Activated CD4-positive, alpha-beta memory T cell treated with anti-CD3 and anti-CD28 coated beads for 36 hours (primary cell): Measurements from ENCODE around the gene FN3K. TPM values are rescaled to one million over a fixed set of nuclear protein-coding genes. Genes with fewer than 3 reads are reported as not detected.

Source experiments
- CTCF ChIA-PET: fragments of 350-600 bp; sonication (Branson Sonifier 250); formaldehyde crosslinking; loops from one replicate; lab custom pipeline; 2021; ENCODE audit warnings: antibody characterized with exemption, inconsistent platforms; lab: Charles Lee
- POLR2A ChIA-PET: fragments of 350-600 bp; sonication (Branson Sonifier 250); formaldehyde crosslinking; loops from one replicate; lab custom pipeline; 2021; ENCODE audit warnings: antibody characterized with exemption; lab: Charles Lee
- DNase-seq: peaks from one replicate; pipeline ENCODE4 v3.0.0-alpha.2; 2020
- H3K27ac Mint-ChIP-seq: one replicate; pipeline ENCODE4 v1.8.0; 2021; ENCODE audit warnings: mixed read lengths
- H3K27me3 Mint-ChIP-seq: one replicate; pipeline ENCODE4 v1.8.0; 2021; ENCODE audit warnings: mixed read lengths
- H3K36me3 Mint-ChIP-seq: one replicate; pipeline ENCODE4 v1.8.0; 2021; ENCODE audit warnings: mixed read lengths
- H3K4me1 Mint-ChIP-seq: one replicate; pipeline ENCODE4 v1.8.0; 2021; ENCODE audit warnings: low read depth, mixed read lengths
- H3K4me3 Mint-ChIP-seq: one replicate; pipeline ENCODE4 v1.8.0; 2021; ENCODE audit warnings: mild to moderate bottlenecking, mixed read lengths
- H3K9me3 Mint-ChIP-seq: one replicate; pipeline ENCODE4 v1.8.0; 2021; ENCODE audit warnings: mixed read lengths
- intact Hi-C: fragments of 100-400 bp; cut with micrococcal nuclease; formaldehyde crosslinking; loops from one replicate; pipeline ENCODE4 v1.15.1; 2023
- total RNA-seq, 2 experiments: library from RNA; stranded (reverse); gene quantifications; one replicate each; pipeline ENCODE4 v1.2.3, GENCODE V29; 2021

Gene FN3K
- total RNA-seq, 2 experiments from 2014 or later: 1.6 to 2.3 TPM

DNA sequence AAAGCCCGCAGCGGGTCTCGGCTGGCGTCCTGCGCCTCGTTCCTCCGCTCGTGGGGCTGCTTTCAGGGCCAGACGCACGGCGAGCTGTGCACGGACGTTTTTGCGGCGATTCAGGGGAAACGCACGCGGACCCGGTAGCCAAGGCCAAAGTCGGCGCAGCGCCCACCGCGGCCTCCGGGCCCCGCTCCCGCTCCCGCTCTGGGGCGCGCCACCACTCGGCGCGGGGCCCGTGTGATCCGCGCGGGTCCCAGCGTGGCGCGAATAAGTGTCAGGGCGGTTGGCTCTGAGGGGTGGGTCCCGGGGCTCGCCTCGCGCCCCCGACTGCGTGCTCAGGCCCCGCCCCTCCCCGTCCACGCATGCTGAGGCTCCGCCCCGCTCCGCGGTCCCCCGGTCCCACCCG, 15.8 kb downstream of the FN3K start:
- CTCF ChIA-PET: no interaction called here
- DNase-seq: no peak

DNA sequence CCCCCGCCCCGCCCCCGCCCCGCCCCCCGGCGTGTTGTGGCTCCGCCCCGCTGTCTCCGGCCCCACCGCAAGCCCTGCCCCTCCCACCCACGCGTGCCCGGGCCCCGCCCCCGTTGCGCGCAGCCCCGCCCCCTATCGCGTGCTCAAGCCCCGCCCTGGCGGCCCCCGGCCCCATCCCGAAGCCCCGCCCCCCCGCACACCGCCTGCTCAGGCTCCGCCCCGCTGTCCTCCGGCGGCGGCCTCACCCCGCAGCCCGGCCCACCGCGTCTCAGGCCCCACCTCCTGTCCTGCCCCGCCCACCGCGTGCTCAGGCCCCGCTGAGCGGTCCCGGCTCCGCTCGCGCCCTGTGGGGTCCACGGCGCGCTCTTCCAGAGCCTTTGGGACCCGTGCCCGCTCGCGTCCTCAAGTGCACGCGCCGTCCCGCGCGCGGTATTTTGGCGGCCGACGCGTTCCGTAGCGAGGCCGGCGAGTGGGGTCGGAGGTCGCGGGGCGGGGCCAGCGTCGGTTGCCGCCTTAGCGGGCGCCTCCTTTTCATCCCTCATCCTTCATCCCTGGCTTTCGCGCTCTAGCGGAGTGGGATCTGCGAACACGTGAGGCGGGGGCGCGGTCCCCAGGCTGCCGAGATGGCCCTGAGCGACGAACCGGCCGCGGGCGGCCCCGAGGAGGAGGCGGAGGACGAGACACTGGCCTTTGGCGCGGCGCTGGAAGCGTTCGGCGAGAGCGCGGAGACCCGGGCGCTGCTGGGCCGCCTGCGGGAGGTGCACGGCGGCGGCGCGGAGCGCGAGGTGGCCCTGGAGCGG, 16.4 kb downstream of the FN3K start, which contains the start of gene TBCD:
TSS of gene TBCD (plus strand) at position 495 of the 800 bp plus-strand sequence. CDS start at position 624, 129 bp downstream.
- peak; percentile 94 for DNase-seq
- H3K27me3 Mint-ChIP-seq: no peaks in the 10 kb centered on the region
- ChIA-PET CTCF (no interaction called here), POLR2A (no interaction called here)
- peak within 1 kb of the TSS; percentile 18 for H3K27ac Mint-ChIP-seq
- intact Hi-C loops: loop anchor here (1.0 to 10.0 kb wide), 4 partner anchors 35 to 657 kb away; partner anchors contain the start of genes FASN, FN3KRP, RAB40B and WDR45B
- no peaks in the 10 kb centered on the region for H3K9me3 Mint-ChIP-seq
- peaks cover 5% of the 10 kb centered on the region for H3K36me3 Mint-ChIP-seq
- H3K4me3 Mint-ChIP-seq: peak within 1 kb of the TSS; percentile 78
- H3K4me1 Mint-ChIP-seq: peaks cover 24% of the 10 kb centered on the region

More for the DNA sequence above, 15.8 kb downstream of the FN3K start:
- H3K27ac Mint-ChIP-seq: no peak overlapping the region
- H3K36me3 Mint-ChIP-seq: peaks cover 3% of the 10 kb centered on the region
- H3K4me3 Mint-ChIP-seq: no peak overlapping the region
- intact Hi-C loops: loop anchor here (1.0 to 10.0 kb wide), 4 partner anchors 34 to 656 kb away; partner anchors contain the start of genes FASN, FN3KRP, RAB40B and WDR45B
- POLR2A ChIA-PET: no interaction called here
- no peaks in the 10 kb centered on the region for H3K27me3 Mint-ChIP-seq
- H3K9me3 Mint-ChIP-seq: peaks cover 2% of the 10 kb centered on the region
- H3K4me1 Mint-ChIP-seq: peaks cover 24% of the 10 kb centered on the region

GRCh38 chr17:82752371-82753200, 17.2 kb downstream of the FN3K start:
- CTCF ChIA-PET: no interaction called here
- Mint-ChIP-seq H3K4me1 (peaks cover 24% of the 10 kb centered on the region), H3K4me3 (peak overlapping the region; percentile 76), H3K27ac (no peak overlapping the region), H3K36me3 (peaks cover 8% of the 10 kb centered on the region), H3K27me3 (no peaks in the 10 kb centered on the region), H3K9me3 (no peaks in the 10 kb centered on the region)
- no peak for DNase-seq
- POLR2A ChIA-PET: interaction anchor here (0.5 kb wide), 1 partner anchor 38 kb away, joined by 4 read pairs; no protein-coding TSS in a partner anchor
- intact Hi-C loops: loop anchor here (5.0 to 10.0 kb wide), 2 partner anchors 105 to 658 kb away; partner anchors contain the start of genes FASN and WDR45B

- Mint-ChIP-seq H3K9me3 (no peaks in the 10 kb centered on the region), H3K27ac (no peak overlapping the region), H3K27me3 (no peaks in the 10 kb centered on the region), H3K36me3 (peaks cover 8% of the 10 kb centered on the region), H3K4me1 (peaks cover 24% of the 10 kb centered on the region), H3K4me3 (peak overlapping the region; percentile 76)
- DNase-seq: no peak
- intact Hi-C loops: loop anchor here (5.0 to 10.0 kb wide), 2 partner anchors 106 to 658 kb away; partner anchors contain the start of genes FASN and WDR45B
- ChIA-PET CTCF (no interaction called here), POLR2A (interaction anchor here (0.5 to 0.7 kb wide), 2 partner anchors 10 to 38 kb away, joined by 4 read pairs; no protein-coding TSS in a partner anchor)
Observed at GRCh38 chr17:82753201-82753464, 17.7 kb downstream of the FN3K start.

GRCh38 chr17:82754297-82755208, 19.1 kb downstream of the FN3K start:
- Mint-ChIP-seq H3K36me3 (peaks cover 8% of the 10 kb centered on the region), H3K9me3 (no peaks in the 10 kb centered on the region), H3K27me3 (no peaks in the 10 kb centered on the region), H3K27ac (no peak overlapping the region), H3K4me3 (no peak overlapping the region), H3K4me1 (peaks cover 24% of the 10 kb centered on the region)
- DNase-seq: peak; percentile 15
- intact Hi-C loops: loop anchor here (5.0 to 10.0 kb wide), 2 partner anchors 107 to 660 kb away; partner anchors contain the start of genes FASN and WDR45B
- ChIA-PET CTCF (interaction anchor here (0.8 to 1.9 kb wide), 3 partner anchors 9 to 21 kb away, joined by 3 to 5 read pairs (median 4); no protein-coding TSS in a partner anchor), POLR2A (no interaction called here)

- H3K4me3 Mint-ChIP-seq: no peak overlapping the region
- intact Hi-C loops: loop anchor here (10.0 kb wide), 1 partner anchor 661 kb away; the partner anchor contains the start of gene FASN
- DNase-seq: no peak
- H3K27ac Mint-ChIP-seq: no peak overlapping the region
- POLR2A ChIA-PET: no interaction called here
- peaks cover 24% of the 10 kb centered on the region for H3K4me1 Mint-ChIP-seq
- no peaks in the 10 kb centered on the region for H3K9me3 Mint-ChIP-seq
- no peaks in the 10 kb centered on the region for H3K27me3 Mint-ChIP-seq
- CTCF ChIA-PET: interaction anchor here (1.1 to 1.9 kb wide), 2 partner anchors 12 to 19 kb away, joined by 3 to 5 read pairs; no protein-coding TSS in a partner anchor
- peaks cover 13% of the 10 kb centered on the region for H3K36me3 Mint-ChIP-seq
Observed at GRCh38 chr17:82756166-82756565, 20.8 kb downstream of the FN3K start.

DNA sequence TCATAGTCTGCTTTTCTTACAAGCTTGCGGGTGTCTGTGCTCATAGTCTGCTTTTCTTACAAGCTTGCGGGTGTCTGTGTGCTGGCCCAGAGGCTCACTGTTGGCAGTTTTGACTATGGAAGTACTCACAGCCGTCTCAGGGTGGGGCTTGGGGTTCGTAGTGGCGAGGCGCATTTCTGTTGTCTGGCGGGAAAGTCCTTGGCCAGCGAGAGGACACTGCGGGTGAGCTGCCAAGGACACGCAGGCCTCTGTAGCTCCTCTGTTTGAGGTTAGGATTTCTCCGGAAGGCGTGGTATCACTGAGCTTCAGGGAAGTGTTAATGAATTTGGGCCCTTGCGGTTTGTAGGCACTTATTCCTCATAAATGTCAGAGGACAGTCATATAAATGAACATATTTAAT, 30.0 kb downstream of the FN3K start:
- intact Hi-C loops: no loop called here
- Mint-ChIP-seq H3K4me1 (no peaks in the 10 kb centered on the region), H3K27ac (no peak overlapping the region), H3K36me3 (peaks cover 36% of the 10 kb centered on the region), H3K4me3 (no peak overlapping the region), H3K27me3 (no peaks in the 10 kb centered on the region), H3K9me3 (no peaks in the 10 kb centered on the region)
- POLR2A ChIA-PET: no interaction called here
- no peak for DNase-seq
- CTCF ChIA-PET: interaction anchor here (2.6 kb wide), 1 partner anchor 10 kb away, joined by 12 read pairs; no protein-coding TSS in a partner anchor

- H3K27me3 Mint-ChIP-seq: no peaks in the 10 kb centered on the region
- H3K4me1 Mint-ChIP-seq: no peaks in the 10 kb centered on the region
- H3K36me3 Mint-ChIP-seq: peaks cover 38% of the 10 kb centered on the region
- H3K9me3 Mint-ChIP-seq: no peaks in the 10 kb centered on the region
- intact Hi-C loops: no loop called here
- no peak overlapping the region for H3K27ac Mint-ChIP-seq
- DNase-seq: peak; percentile 50
- POLR2A ChIA-PET: no interaction called here
- no peak overlapping the region for H3K4me3 Mint-ChIP-seq
- CTCF ChIA-PET: interaction anchor here (0.9 to 2.6 kb wide), 6 partner anchors 8 to 99 kb away, joined by 3 to 12 read pairs (median 4); no protein-coding TSS in a partner anchor
Observed at GRCh38 chr17:82767041-82767754, 31.8 kb downstream of the FN3K start.

DNA sequence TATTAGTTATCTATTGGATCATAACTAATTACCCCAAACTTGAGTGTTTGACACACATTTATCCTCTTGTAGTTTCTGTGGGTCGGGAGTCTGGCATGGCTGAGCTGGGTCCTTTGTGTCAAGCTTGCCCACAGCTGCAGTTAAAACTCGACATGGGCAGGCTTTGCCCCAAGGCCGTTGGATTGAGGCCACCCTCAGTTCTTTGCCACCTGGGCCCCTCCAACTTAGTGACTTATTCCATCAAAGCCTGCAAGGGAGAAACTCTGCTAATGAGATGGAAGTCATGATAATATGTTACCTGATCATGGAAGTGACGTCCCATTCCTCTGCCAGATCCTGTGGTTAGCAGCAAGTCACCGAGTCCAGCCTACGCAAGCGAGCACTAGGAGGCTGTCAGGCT, 33.6 kb downstream of the FN3K start:
- Mint-ChIP-seq H3K27me3 (no peaks in the 10 kb centered on the region), H3K4me3 (no peak overlapping the region), H3K9me3 (no peaks in the 10 kb centered on the region), H3K27ac (no peak overlapping the region), H3K36me3 (peaks cover 36% of the 10 kb centered on the region), H3K4me1 (no peaks in the 10 kb centered on the region)
- ChIA-PET POLR2A (no interaction called here), CTCF (interaction anchor here (1.4 to 2.6 kb wide), 3 partner anchors 13 to 101 kb away, joined by 3 to 8 read pairs (median 4); no protein-coding TSS in a partner anchor)
- intact Hi-C loops: no loop called here
- DNase-seq: no peak

GRCh38 chr17:82772026-82772425, 36.6 kb downstream of the FN3K start:
- Mint-ChIP-seq H3K4me3 (no peak overlapping the region), H3K27me3 (no peaks in the 10 kb centered on the region), H3K9me3 (no peaks in the 10 kb centered on the region), H3K27ac (no peak overlapping the region), H3K36me3 (peaks cover 32% of the 10 kb centered on the region), H3K4me1 (peaks cover 5% of the 10 kb centered on the region)
- intact Hi-C loops: loop anchor here (10.0 kb wide), 1 partner anchor 107 kb away; no protein-coding TSS in a partner anchor
- CTCF ChIA-PET: interaction anchor here (0.9 kb wide), 1 partner anchor 104 kb away, joined by 5 read pairs; no protein-coding TSS in a partner anchor
- no peak for DNase-seq
- POLR2A ChIA-PET: no interaction called here
